ENCODE results near the gene PHLPP1.

DNA sequence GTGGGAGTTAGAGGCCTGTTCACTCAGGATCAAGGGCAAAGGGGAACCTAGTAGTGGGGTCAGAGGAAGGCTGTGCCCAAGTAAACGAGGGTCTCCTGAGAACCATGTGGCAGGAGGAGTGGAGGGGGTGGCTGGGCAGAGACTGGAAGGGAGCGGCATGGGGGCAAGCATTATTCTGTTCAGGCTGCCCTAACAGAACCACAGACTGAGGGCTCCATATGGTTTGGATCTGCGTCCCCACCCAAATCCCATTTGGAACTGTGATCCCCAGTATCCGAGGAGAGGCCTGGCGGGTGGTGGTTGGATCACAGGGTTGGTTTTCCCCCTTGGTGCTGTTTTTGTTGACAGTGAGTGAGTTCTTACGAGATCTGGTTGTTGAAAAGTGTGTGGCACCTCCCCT is 287.0 kb downstream of the PHLPP1 start:
- TF ChIP-seq, protein P1, sequence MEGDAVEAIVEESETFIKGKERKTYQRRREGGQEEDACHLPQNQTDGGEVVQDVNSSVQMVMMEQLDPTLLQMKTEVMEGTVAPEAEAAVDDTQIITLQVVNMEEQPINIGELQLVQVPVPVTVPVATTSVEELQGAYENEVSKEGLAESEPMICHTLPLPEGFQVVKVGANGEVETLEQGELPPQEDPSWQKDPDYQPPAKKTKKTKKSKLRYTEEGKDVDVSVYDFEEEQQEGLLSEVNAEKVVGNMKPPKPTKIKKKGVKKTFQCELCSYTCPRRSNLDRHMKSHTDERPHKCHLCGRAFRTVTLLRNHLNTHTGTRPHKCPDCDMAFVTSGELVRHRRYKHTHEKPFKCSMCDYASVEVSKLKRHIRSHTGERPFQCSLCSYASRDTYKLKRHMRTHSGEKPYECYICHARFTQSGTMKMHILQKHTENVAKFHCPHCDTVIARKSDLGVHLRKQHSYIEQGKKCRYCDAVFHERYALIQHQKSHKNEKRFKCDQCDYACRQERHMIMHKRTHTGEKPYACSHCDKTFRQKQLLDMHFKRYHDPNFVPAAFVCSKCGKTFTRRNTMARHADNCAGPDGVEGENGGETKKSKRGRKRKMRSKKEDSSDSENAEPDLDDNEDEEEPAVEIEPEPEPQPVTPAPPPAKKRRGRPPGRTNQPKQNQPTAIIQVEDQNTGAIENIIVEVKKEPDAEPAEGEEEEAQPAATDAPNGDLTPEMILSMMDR (IDR thresholded peaks at IDR 0.05; ENCODE audit: low read depth, low read length) = no peak
- TF ChIP-seq POLR2A (IDR thresholded peaks at IDR 0.05; ENCODE audit: extremely low read depth, insufficient read length) = no peak

All from NB4 (cell line).